Left ventricle myocardium superior (tissue), 1 donor: ENCODE data around the gene GBE1. TPM values are rescaled to one million over a fixed set of nuclear protein-coding genes. Genes with fewer than 3 reads are reported as not detected.
A peak's percentile ranks its signal among the peaks of the same experiment; 100 is the strongest.
"Not testable (repeated sequence)": the region's sequence is repeated elsewhere in the genome, so short reads cannot be mapped to it uniquely, and the experiment has no call there.

Experiments
- ATAC-seq: fragments of 200-7000 bp; cut with Tn5 transposase; one replicate; pipeline ENCODE4 v1.9.1; 2020; ENCODE audit warnings: mild to moderate bottlenecking, moderate library complexity
- DNase-seq: peaks from one replicate; pipeline ENCODE4 v3.0.0-alpha.2; 2020
- intact Hi-C: fragments of 100-400 bp; cut with micrococcal nuclease; formaldehyde crosslinking; loops from one replicate; pipeline ENCODE4 v1.11.0; 2022
- total RNA-seq: library from RNA; stranded (reverse); fragmentation: NEBNext Ultra II Directional; extraction: Animal tissue kit (Norgen Biotek cat#: 25700); gene quantifications from one replicate; pipeline ENCODE4 v1.2.1, GENCODE V29; 2021
- donor health status: DM: no; HTN: yes; CAD: no; lungs with severe emphysema.

Gene GBE1
- total RNA-seq, 1 donor from 2014 or later: 72.4 TPM

DNA sequence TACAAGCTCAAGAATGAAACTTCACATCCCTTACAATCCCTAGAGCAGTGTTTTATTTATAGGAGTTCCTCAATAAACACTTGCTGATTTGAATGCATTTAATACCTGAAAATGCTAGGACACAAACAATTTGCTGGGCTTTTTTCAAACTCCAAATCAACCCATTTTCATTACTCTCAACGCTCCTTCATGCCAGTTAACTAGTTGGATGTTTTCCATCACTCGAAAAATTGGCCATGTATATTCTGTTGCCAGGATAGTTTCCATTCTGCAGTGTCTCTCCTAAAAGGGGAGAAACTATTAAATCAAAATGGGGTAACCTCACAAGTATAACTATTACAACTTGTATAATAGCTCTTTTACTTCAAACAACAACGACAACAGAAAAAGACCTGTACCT, 1.2 kb downstream of the GBE1 start:
- ATAC-seq (no peak), DNase-seq (no peak)
- intact Hi-C loops: no loop called here

DNA sequence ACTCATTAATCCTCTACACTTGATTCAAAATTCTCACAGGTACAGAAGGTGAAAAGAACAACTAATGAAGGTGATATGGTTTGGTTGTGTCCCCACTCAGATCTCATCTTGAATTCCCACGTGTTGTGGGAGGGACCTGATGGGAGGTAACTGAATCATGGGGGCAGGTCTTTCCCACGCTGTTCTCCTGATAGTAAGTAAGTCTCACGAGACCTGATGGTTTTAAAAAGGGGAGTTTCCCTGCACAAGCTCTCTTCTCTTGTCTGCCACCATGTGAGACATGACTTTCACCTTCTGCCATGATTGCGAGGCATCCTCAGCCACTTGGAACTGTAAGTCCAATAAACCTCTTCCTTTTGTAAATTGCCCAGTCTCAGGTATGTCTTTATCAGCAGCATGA, 2.7 kb downstream of the GBE1 start:
- not testable (repeated sequence) for DNase-seq, ATAC-seq
- intact Hi-C loops: loop anchor here (5.0 kb wide), 1 partner anchor 91 kb away; no protein-coding TSS in a partner anchor

DNA sequence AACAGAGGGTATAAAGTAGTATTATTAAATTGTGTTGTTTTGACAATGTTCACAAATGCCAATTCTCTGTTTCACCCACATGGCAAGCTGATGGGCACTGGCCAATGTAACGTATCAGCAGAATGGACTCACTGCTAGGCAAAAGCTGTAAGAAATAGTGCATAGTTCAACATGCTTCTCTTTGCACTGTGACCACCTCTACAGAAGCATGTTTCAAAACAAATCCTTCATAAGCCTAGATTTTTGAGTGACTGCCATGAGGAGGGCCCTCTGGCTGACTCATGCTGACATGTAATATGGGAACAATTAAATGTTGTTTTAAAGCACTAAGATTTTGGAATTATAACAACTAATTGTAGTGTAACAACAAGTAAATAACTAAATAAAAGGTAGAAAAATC, 3.2 kb downstream of the GBE1 start:
- intact Hi-C loops: loop anchor here (5.0 kb wide), 1 partner anchor 91 kb away; no protein-coding TSS in a partner anchor

DNA sequence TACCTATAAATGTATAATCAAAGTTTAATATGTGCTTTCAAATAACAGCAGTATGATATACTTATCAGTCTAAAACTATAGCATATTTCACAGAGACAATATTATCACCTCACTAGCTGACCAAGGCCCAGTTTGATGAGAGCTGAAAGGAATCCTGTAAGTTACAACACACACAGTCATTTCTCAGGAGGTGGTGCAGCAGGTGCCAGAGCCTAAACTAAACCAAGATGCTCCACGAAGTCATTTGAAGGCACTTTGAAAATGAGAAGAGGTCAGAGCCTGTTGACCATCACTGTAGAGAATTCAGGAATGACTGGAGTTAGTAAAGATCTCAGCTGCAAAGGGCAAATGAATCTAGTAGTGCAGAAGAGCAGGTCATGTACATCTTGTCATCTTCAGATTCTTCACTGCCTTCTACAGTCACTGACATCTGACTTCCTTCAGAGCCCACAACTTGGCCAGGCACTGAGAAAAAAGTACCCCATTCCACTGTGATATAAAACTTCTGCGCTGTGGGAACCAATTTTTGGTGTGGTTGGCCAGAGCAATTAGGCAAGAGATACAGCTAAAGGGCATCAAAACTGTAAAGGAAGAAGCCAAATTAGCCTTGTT, 7.9 kb downstream of the GBE1 start:
- intact Hi-C loops: no loop called here
- DNase-seq: no peak
- ATAC-seq: no peak

More for the DNA sequence above, 3.2 kb downstream of the GBE1 start:
- no peak for DNase-seq
- no peak for ATAC-seq

DNA sequence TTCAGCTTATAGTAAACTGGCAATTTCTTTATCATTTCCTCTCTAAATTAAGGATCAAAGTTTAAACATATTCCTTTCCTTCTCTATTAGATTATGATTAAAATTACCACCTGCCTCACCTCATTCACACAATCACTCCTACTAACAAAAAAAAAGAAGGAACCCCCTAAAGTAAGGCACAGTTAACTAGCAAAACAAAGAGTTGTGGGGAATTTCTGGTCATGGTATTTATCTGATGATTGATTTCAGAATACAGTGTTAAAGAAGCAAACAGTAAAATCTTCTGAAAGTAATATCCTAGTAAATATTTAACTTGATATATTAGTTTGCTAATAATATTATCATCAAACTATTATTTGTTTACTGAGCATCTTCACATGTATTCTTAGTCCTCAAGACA, 8.8 kb downstream of the GBE1 start:
- intact Hi-C loops: no loop called here
- DNase-seq: no peak
- no peak for ATAC-seq

DNA sequence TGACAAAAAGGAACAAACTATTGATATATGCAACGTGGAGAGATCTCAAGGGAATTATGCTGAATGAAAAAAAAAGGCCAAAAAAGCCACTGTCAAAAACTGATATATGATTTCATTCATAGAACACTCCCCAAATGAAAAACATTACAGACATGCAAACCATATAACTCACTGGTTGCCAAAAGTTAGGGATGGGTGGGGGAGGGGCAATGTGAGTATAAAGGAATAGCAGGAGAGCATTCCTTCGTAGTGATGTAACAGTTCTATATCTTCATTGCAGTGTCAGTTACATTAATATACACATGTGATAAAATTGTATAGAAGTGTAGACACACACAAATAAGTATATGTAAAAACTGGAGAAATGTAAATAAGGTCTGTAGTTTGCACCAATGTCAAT, 12.2 kb downstream of the GBE1 start:
- DNase-seq: no peak
- intact Hi-C loops: no loop called here
- no peak for ATAC-seq

DNA sequence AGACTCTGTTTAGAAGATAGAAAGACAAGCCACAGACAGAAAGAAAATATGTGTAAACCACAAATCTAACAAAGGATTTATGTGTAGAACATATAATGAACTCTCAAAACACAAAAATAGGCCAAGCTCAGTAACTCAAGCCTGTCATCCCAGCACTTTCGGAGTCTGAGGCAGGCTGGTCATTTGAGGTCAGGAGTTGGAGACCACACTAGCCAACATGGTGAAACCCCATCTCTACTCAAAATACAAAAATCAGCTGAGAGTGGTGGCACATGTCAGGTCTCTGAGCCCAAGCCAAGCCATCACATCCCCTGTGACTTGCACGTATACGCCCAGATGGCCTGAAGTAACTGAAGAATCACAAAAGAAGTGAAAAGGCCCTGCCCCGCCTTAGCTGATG, 14.2 kb downstream of the GBE1 start:
- ATAC-seq, intact Hi-C loops, DNase-seq: not testable (repeated sequence)

DNA sequence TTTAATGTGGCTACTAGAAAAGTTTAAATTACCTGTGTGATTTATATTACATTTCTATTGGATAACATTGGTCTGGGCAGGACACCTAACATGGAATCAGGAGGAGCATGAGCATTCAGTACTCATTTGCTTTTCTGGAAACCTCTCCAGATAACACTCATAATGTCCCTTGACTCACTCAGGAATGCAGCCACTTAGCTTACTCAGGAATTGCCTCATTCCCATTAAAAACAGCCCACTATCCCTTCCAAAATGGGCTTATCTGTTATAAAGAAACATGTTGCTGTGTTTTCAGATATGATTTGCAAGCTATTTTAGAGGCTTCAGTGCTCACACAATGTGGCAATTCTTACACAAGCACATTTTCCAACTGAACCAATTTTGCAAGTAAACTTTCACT, 17.1 kb downstream of the GBE1 start:
- DNase-seq (no peak), ATAC-seq (peak; percentile 94)
- intact Hi-C loops: no loop called here

DNA sequence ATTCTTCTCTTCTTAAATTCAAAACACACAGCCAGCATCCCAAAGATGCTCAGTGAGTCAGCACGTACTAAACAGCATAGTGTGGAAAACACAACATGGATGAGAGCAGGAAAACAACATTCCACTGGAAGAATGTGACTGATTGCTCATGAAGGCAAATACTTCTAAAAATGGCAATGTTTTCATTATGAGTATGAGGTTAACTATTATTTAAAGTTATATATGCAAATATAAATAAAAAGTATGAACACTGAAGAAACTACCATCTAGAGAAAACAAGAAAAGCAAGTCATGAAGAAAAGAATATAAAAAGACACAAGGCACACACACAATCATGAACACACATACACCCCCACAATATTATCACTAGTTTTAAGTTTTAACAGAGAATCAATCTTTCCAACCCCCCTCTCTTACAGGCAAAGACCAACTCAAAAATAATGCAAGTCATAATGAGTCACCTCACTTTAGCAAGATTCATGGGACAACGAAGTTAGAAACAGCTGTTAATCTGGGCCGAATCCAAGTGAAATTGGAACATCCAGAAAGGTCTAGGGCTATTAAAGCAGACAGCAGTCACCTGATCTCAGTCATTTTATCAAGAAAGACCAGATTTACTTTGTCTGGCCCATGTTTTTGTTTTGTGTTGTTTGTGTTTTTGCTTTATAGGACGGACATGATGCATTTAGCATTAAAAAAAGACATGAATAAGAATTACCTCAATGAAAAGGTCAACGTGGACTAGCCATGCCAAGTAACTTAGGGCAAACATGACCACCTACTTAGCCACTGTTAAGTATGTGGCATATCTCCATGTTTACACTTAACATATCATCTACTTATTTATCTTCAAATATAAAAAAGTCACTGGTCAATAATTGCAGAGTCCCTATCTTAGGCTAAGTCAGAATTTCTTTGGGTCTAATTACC, 18.1 kb downstream of the GBE1 start:
- intact Hi-C loops: no loop called here
- DNase-seq: no peak

DNA sequence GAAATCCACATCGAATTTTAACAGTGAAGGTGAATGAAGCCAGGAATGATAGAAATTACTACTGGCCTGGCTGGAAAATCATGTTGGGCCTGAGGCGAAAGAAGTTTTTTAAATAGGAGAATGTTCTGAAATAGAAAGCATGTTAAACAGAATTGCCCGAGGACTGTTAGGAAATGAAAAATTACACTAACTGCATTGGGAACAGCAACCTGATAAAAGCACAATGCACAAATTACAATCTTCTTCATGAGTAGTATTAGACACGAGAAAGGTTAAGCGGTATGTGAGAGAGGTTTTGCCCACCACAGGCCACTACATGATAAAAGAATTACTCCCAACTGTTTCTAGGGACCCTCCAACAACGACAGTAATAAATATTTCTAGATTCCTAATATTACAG, 18.9 kb downstream of the GBE1 start:
- ATAC-seq: no peak
- no peak for DNase-seq
- intact Hi-C loops: no loop called here

More for the DNA sequence above, 18.1 kb downstream of the GBE1 start:
- peak; percentile 77 for ATAC-seq

DNA sequence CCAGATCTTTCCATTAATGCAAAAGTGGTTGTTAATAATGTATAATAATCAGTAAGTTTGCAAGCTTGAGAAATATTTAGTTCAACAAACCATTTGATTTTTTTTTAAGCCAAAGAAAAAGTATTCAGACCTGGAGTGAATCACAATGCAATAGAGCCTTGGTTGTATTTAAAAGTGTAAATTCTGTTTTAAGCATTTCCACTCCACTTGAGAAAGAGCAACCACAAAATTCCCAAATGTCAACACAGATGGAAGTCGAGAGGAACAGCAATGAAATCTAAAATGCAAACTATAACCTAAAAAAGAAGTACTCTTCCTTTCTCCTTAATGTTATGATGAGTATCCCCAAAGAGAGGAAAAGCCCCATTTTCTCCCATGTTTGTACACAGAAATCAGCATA, 20.2 kb downstream of the GBE1 start:
- intact Hi-C loops: no loop called here
- DNase-seq: no peak
- no peak for ATAC-seq

DNA sequence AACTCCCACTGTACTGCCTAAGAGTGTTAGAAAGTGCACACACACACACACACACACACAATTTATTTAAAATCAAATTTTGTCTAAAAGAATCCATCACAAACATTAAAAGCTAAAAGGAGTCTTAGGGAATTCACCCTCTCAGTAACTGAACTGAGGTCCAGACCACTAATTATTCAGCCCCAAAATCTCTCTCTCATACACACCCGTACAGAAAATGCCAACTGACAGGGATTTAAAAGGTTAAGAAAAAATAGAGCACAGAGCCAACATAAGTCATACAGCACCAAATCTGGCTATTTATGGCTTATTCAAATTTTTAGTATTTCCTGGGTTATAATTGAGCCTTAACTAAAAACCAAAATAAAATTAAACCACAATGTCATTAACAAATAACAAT, 20.7 kb downstream of the GBE1 start:
- ATAC-seq (no peak), DNase-seq (no peak)
- intact Hi-C loops: no loop called here

DNA sequence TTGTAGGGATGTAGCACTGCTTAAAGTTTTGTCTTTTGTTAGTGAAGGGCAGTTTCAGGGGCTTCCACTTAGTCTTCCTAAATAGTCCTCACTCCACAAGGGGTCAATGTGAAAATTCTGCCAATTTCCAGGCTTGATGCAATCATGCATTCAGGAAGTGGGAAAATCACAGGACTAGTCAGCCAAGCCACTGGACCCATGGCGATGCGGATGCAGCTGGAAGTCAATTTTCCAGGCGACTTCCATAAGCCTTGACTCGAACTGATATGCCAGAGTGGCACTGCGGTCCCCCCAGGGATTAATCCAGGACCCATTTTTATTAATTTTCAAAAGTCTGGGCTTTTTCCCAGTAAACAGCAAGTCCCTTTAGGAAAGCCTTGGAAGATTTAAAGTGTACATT, 26.1 kb downstream of the GBE1 start:
- ATAC-seq (no peak), DNase-seq (no peak)
- intact Hi-C loops: no loop called here

DNA sequence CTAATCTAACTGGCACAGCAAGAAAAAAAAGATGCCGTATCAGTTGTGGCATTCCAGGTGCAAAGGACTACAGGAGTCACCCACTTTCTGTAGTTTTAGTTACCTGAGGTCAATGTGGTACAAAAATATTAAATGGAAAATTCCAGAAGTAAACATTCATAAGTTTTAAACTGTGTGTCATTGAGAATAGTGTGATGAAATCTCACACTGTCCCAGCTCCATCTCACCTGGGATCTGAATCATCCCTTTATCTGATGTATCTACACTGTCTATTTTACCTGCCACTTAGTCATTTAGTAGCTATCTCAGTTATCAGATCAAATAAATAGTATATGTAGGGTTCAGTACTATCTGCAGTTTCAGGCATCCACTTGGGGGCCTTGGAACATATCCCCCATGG, 26.7 kb downstream of the GBE1 start:
- intact Hi-C loops: no loop called here
- ATAC-seq (no peak), DNase-seq (no peak)

DNA sequence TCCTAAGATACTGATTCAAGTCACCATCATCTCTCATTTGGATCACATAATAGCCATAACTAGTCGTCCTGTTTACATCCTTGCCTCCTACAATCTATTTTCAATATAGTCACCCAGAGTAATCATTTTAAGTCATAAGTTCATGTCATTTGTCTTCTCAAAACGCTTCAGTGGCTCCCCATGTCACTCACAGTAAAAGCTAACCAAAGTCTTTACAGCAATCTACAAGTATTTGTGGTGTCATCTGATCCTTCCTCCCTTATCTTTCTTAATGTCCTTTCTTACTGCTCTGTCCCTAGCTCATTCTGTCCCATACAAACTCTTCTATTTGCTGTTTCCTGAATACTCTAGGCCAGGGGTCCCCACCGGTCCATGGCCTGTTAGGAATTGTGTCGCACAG, 28.8 kb downstream of the GBE1 start:
- no peak for DNase-seq
- no peak for ATAC-seq
- intact Hi-C loops: no loop called here

DNA sequence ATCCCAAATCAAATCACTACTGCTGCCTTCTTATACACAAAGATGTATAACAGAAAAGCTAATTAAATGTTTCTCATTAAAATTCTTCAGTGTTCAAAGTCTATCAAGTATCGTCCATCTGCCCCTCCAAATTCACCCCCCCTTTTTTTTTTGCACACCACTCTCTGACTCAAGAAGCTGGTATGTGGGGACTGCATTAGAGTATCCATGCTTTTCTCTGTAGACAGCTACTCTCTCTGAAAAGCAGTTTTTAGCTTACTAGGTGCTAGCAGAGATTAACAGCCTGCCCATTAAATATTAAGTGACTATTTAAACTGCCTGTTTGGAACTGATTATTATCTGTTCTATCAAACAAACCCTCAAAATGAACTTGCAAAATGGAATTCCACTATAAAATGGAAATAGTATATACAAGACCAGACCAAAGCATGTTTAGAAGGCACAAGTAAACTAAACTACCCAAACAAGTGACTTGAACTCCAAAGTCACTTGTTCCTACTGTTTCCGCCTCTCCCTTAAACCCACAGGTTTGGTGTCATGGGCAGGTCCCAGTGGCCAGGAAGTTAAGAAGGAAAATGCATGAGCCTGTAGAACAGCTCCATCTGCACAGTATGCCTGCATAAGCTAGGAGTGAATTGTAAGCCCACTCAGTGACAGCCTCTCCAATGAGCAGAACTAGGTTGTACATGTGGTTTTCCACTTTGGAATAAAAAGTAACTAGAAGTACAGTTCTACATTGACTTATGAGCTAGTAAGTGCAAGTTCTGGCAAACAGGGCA, 32.5 kb downstream of the GBE1 start:
- DNase-seq: no peak
- intact Hi-C loops: no loop called here

DNA sequence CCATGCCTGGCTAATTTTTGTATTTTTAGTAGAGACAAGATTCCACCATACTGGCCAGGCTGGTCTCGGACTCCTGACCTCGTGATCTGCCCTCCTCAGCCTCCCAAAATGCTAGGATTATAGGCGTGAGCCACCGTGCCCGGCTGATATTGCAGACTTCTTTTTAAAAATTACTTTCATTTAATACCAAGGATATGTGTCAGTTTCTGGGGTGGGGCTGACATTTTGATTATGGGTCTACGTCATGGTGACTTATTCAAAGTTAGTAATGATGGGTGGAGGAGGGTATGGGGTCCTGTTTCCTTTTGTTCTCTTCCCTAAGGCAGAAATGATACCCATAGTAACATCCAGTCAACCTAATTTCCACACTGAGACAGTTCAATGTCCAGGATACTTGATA, 34.7 kb downstream of the GBE1 start:
- no peak for ATAC-seq
- DNase-seq: no peak
- intact Hi-C loops: no loop called here

More for the DNA sequence above, 32.5 kb downstream of the GBE1 start:
- ATAC-seq: peak; percentile 39

DNA sequence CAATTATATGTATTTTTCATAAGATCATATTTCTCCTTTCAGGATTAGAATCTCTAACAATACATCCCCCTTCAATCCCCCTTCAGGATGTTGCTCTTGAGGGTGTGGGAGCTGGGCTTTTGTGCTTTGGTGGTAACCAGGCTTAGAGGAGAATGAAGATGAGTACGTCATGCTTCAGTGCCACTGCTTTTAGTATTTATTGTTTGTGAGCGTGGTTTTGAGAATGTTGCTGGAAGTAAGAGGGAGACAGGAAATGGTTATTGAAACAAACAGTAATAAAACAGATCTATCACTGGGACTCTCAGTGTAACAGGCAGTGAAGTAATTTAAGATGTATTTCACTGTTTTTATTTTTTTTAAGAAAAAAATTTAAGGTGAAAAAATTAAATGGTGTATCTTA, 35.3 kb downstream of the GBE1 start:
- no peak for ATAC-seq
- intact Hi-C loops: no loop called here
- no peak for DNase-seq

DNA sequence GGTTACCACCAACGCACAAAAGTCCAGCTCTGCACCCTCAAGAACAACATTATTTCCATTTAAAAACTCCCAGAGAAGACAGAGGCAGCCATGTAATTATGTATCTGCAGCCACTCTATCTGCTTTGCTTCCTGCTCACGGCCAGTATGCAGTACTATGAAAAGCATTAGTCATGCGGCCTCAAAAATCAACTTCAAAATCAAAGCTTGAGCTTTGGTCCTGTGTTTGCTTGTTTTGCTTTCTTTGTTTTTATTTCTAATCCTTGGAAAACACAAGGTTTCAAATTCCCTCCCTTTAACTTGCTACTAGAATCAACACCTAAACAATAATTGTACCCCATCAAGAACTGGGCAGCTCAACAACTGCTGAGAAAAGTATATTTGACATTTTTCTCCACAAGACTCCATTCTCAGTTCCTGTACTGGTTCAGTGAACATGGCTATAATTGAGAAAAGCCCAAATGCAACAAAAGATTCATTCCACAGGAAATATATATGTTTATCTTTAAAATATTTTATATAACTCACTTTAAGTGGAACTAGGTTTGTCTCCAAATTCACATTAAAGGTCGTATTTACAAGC, 37.6 kb downstream of the GBE1 start:
- ATAC-seq (peak; percentile 76), DNase-seq (no peak)
- intact Hi-C loops: no loop called here

DNA sequence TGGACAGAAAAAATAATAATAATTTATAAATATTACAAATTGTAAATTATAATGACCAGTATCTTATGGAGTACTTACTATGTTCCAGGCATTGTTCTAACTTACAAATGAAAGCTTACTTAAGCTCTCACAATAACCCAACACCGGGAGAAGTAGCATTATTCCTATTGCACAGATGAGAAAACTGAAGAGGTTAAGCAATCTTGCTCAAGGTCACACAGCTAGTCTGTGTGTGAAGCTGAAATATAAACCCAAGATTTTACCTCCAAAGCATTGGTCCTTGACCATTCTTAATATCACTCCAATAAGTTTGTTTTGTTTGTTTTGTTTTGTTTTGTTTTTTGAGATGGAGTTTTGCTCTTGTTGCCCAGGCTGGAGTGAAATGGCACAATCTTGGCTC, 43.1 kb downstream of the GBE1 start:
- DNase-seq (no peak), ATAC-seq (no peak)
- intact Hi-C loops: no loop called here
